ENCODE data around the gene C1orf159. TPM values are rescaled to one million over a fixed set of nuclear protein-coding genes. Genes with fewer than 3 reads are reported as not detected.

C1orf159 gene
- total and polyA plus RNA-seq, 2 of the 8 experiments (the other 6 are each of a cell fraction or from before 2014, with no cell fraction given) = 10.0 to 10.9 TPM

DNA sequence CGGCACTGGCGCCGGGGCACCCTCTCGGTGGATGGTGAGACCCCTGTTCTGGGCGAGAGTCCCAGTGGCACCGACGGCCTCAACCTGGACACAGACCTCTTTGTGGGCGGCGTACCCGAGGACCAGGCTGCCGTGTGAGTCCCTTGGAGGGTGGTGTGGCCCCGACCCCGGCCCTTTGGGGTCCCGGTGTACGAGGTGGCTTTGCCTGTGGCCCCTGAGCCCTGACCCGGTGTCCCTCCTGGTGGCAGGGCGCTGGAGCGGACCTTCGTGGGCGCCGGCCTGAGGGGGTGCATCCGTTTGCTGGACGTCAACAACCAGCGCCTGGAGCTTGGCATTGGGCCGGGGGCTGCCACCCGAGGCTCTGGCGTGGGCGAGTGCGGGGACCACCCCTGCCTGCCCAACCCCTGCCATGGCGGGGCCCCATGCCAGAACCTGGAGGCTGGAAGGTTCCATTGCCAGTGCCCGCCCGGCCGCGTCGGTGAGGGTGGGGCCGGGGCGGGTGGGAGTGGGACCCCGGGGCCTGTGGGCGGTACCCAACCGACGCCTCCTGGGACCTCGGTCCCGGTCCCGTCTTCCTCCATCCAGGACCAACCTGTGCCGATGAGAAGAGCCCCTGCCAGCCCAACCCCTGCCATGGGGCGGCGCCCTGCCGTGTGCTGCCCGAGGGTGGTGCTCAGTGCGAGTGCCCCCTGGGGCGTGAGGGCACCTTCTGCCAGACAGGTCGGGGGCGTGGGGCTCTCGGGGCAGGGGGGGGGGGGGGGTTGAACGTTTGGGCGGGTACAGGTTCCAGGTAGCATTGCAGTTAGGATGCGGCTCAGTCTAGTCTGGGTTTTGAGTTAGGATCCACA is 66.3 kb downstream of the C1orf159 start (continued):
- TF ChIP-seq, protein P1, sequence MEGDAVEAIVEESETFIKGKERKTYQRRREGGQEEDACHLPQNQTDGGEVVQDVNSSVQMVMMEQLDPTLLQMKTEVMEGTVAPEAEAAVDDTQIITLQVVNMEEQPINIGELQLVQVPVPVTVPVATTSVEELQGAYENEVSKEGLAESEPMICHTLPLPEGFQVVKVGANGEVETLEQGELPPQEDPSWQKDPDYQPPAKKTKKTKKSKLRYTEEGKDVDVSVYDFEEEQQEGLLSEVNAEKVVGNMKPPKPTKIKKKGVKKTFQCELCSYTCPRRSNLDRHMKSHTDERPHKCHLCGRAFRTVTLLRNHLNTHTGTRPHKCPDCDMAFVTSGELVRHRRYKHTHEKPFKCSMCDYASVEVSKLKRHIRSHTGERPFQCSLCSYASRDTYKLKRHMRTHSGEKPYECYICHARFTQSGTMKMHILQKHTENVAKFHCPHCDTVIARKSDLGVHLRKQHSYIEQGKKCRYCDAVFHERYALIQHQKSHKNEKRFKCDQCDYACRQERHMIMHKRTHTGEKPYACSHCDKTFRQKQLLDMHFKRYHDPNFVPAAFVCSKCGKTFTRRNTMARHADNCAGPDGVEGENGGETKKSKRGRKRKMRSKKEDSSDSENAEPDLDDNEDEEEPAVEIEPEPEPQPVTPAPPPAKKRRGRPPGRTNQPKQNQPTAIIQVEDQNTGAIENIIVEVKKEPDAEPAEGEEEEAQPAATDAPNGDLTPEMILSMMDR (IDR thresholded peaks at IDR 0.05; ENCODE audit: control extremely low read depth in 1 of 3, insufficient read depth in 1 of 3, low read depth in 1 of 3, low read length in 3 of 3) = no peak
- TF ChIP-seq SIX5 (IDR thresholded peaks at IDR 0.05; ENCODE audit: low read depth, low read length) (no peak), EGR1 (IDR thresholded peaks at IDR 0.05; ENCODE audit: borderline replicate concordance, low read depth, low read length) (no peak), YY1 (IDR thresholded peaks at IDR 0.05; ENCODE audit: low read depth, low read length) (no peak), RNF2 (IDR thresholded peaks at IDR 0.05; ENCODE audit: borderline replicate concordance, low read depth, low read length, missing control alignments, poor library complexity, severe bottlenecking) (no peak), CREB1 (IDR thresholded peaks at IDR 0.05) (no peak)

Data from H1 (cell line).